IPS DF 19.7 (cell line): ENCODE measurements around the gene RHBDL3.

Experiments
- DNase-seq: peaks from one replicate; pipeline ENCODE4 v3.0.0-alpha.2; 2013; ENCODE audit warnings: low read depth, low spot score

RHBDL3 gene

GRCh38 chr17:32266389-32267301 is 1.0 kb downstream of the RHBDL3 start:
- DNase-seq, result no peak

GRCh38 chr17:32267690-32268205 is 2.1 kb downstream of the RHBDL3 start:
- no peak for DNase-seq

GRCh38 chr17:32268734-32269288 is 3.2 kb downstream of the RHBDL3 start:
- no peak for DNase-seq

GRCh38 chr17:32269377-32269776 is 3.7 kb downstream of the RHBDL3 start:
- DNase-seq, result no peak

DNA sequence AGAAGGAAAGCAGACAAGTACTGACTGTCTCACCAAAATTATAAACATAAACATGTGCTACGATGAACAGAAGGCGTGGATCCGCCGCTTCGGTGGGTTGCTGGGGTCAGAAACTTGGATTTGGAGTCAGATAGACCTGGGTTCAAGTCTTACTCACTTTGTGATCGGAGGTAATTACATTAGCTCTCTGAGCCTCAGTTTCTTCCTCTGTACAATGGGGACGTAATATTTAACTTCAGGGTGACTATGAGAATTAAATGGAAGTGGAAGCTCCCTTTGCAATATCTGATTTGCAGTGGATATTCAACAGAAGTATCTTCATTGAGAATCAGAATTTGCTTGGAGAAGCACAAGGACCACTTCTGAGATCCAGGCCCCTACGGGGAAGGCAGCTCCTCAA is 6.2 kb downstream of the RHBDL3 start:
- no peak for DNase-seq

GRCh38 chr17:32274101-32274500 is 8.5 kb downstream of the RHBDL3 start:
- DNase-seq, result no peak

GRCh38 chr17:32274643-32275042 is 9.0 kb downstream of the RHBDL3 start:
- no peak for DNase-seq

- DNase-seq, result no peak
Measured at GRCh38 chr17:32275060-32276042, 9.7 kb downstream of the RHBDL3 start.

- no peak for DNase-seq
Measured at GRCh38 chr17:32276171-32276601, 10.6 kb downstream of the RHBDL3 start.

DNA sequence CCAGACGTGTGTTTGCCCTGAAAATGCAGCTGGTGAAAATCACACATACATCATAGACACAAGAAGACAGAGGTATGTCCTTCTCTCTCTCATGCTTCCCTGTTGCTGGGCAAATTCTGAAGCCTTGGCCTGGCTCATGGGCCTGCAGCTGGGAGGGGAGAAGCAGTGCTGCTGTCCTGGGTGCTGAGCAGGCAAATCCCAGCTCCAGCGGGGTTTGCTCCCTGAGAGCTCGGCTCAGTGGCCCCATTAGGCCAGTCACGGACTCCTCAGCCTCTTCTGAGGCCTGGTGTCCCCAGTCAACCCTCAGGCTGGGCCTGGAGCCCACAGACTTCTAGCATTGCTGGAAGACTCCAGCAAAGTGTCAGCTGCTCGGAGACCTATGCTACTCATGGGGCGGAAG is 11.7 kb downstream of the RHBDL3 start:
- no peak for DNase-seq

- no peak for DNase-seq
Measured at GRCh38 chr17:32278815-32279214, 13.2 kb downstream of the RHBDL3 start.

DNA sequence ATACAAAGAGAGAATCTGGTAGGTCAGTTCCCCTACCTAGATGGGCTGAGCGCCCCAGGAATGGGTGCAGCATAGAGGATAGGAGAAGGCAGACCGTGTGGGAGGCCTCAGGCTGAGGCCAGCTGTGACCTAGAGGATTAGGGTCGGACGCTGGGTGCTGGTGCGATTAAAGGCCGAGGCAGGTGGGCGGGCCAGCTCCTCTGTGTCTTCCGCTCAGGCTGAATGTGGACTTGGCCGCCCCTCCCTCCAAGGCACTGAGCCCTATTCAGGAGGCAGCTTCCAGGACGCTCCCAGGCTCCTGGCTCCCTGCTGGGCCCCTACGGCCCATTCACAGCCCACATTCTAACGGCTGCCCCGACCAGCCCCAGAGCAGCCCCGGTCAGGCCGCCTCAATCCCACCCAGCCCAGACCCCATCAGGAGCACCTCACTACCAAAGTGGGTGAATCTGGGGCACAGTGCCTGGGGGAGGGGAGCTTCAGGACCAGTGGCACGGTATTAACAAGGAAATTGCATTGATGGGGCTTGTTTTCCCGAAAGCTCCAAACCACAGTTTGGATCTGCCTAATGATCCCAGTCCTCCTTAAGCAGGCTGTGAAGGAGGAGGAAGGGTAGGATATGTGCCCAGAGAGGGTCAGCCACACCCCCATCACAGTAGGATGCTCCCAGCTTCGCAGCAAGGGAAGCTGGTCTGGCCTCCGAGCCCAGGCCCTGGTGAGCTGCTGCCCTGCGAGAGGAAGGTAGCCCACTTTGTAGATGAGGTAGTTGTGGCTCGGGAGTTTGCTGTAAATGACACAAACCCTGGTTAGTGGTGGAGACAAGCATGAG is 14.5 kb downstream of the RHBDL3 start:
- no peak for DNase-seq

GRCh38 chr17:32281011-32281451 is 15.4 kb downstream of the RHBDL3 start:
- no peak for DNase-seq

GRCh38 chr17:32283745-32284201 is 18.1 kb downstream of the RHBDL3 start:
- DNase-seq, result no peak

DNA sequence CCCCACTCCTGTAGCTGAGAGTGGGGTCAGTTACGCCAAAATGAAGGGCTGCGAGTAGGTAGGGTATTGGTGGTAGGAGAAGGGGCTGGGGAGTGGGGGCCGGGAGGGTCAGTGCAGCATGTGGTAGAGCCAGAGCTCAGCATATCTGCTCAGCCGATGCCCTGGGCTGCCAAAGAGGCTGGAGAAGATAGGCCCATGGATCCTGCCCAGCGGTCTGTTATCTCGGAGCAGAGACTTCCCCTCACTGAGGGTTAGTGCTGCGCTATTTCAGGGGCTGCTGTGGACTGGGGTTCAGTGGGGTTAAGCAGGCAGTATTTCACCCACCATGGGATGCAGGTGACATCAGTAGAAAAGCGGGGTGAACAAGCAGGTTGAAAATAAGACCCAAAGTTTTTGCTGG is 19.7 kb downstream of the RHBDL3 start:
- no peak for DNase-seq

- DNase-seq, result no peak
Measured at GRCh38 chr17:32285746-32286517, 20.3 kb downstream of the RHBDL3 start.

DNA sequence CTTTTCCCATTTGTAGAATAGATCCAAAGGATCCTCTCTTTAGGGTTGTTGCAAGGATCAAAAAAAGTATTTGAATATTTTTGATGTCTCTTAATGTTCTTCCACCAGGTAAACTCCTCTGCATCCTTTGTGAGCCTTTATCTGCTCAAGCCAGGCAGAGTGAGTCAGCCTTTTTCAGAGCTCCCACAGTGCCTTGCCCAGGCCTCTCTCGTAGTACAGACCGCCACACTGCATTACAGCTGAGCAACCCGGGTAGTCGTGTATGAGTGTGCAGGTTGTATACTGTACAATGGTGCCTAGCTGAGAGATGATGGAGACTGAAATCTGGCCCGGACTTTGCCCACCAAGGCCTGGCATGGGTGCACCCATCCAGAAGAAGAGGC is 20.9 kb downstream of the RHBDL3 start:
- DNase-seq, result no peak

DNA sequence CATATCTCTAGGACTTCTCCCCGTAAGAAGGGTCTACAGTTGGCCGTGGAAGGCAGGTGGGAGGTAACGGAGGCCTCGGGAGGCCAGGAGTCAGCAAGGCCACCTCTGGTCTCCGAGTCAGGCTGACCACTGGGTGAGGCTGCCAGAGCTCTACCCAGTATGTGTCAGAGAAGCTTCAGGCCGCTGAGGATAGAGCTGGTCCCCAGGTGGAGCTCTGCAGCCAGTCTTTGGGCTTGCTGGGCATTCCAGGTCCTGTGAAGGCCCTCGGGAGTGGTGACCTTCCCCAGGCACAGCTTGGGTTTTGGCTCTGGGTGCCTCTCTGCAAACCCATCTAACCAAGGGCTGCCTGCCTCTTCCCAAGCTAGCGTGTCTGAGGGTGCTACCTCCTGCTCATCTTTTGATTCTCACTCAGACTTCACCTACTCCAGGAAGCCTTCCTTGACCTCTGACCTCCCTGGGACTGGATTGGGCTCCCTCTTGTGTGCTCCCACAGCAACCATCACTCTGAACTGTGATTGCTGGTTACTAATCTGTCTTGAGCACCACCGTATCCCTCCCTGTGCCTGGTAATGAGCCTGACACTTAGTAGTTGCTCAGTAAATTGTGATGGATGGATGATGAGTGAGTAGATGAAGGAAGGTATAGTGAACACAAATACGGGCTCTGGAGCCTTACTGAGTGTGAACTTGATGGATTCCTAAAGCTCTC is 22.3 kb downstream of the RHBDL3 start:
- no peak for DNase-seq

DNA sequence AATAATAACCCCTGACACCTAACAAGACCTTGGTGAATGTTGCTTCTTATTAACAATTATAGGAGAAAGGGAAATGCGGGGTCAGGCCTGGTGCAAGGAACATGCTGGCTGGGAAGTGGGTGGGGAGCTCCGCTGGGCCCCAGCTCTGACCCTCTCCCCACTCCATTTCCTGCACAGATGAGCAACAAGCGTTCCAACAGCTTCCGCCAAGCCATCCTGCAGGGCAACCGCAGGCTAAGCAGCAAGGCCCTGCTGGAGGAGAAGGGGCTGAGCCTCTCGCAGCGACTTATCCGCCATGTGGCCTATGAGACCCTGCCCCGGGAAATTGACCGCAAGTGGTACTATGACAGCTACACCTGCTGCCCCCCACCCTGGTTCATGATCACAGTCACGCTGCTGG is 23.0 kb downstream of the RHBDL3 start:
- DNase-seq, result no peak
